SU-DHL-6 (cell line): ENCODE measurements around the gene PIK3R1.

ENCODE experiments used
- CTCF ChIP-seq: fragments of 200-600 bp; sonication (generic); IDR thresholded peaks from one replicate; pipeline ENCODE4 v1.5.1; 2017; ENCODE audit warnings: antibody characterized with exemption, mild to moderate bottlenecking, low read length, moderate library complexity; ENCODE audit not compliant: insufficient read depth, poor library complexity, severe bottlenecking
- EZH2phosphoT487 ChIP-seq: fragments of 200-600 bp; sonication (generic), shearing (Covaris generic); conservative IDR thresholded peaks from 2 replicates; pipeline ENCODE4 v1.6.1; 2018; ENCODE audit warnings: mild to moderate bottlenecking, antibody characterized with exemption, low read length, moderate library complexity, mixed read lengths

GRCh38 chr5:68170826-68171558 lies 44.6 kb upstream of the PIK3R1 start:
- TF ChIP-seq CTCF (no peak), EZH2phosphoT487 (no peak)
